GM19240 (cell line): ENCODE data around the gene TEN1.

Source experiments
- DNase-seq: peaks from one replicate; pipeline ENCODE4 v3.0.0; 2011; ENCODE audit warnings: low spot score; ENCODE audit not compliant: insufficient read length

TEN1 gene

DNA sequence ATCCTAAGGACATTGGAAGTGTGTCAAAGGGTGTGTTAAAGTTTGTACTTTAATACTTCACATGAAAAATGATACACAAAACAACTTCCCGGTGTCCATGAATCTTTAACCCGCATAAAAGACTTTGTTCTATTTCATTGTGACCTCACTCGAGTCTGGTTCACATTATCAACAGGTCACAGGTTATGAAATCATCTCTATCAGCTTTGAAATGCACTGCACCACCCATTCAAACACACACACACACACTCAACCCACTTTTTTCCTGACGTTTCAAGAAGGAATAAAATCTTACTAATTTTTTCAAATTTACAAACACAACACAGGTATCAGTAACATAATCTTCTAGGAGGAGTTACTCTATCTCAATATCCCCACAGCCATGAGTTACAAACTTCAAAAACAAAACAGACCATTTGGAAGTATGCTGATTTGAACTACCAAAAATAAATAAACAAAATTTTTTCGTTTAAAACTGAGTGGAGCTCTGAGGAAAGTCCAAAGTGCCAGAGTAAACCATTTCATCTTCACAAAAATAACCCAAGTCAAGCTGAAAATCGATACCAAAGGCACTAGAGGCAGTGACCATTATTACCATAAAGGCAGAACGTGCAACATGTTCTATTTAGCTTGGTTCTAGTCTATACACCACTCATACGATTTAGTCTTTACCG is 2.7 kb upstream of the TEN1 start:
- DNase-seq = no peak

- DNase-seq = no peak
These were observed 706 bp downstream of the TEN1 start for GRCh38 chr17:75979705-75980187.

DNA sequence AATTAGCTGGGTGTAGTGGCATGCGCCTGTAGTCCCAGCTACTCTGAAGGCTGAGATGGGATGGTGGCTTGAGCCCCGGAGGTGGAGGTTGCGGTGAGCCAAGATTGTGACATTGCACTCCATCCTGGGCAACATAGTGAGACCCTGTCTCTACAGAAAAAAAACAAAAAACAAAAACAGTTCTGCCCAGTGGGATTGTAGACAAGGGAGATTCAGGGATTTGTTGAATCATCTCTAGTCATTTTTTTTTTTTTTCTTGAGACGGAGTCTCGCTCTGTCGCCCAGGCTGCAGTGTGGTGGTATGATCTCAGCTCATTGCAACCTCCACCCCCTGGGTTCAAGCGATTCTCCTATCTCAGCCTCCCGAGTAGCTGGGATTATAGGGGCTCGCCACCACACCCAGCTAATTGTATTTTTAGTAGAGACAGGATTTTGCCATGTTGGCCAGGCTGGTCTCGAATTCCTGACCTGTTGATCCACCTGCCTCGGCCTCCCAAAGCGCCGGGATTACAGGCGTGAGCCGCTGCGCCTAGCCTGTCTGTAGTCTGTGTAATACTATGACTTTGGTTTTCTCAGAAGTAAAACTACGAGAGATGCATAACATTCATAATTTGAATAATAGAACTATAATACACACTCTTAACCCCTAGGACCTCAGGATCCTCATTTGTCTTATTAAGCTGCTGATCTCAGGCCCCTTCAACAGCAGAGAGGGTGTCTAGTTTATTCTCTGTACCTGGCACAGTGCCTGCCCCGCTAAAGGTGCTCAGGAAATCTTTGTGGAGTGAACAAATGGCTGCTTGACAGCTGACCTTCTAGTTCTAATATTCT is 1.4 kb downstream of the TEN1 start:
- no peak for DNase-seq

DNA sequence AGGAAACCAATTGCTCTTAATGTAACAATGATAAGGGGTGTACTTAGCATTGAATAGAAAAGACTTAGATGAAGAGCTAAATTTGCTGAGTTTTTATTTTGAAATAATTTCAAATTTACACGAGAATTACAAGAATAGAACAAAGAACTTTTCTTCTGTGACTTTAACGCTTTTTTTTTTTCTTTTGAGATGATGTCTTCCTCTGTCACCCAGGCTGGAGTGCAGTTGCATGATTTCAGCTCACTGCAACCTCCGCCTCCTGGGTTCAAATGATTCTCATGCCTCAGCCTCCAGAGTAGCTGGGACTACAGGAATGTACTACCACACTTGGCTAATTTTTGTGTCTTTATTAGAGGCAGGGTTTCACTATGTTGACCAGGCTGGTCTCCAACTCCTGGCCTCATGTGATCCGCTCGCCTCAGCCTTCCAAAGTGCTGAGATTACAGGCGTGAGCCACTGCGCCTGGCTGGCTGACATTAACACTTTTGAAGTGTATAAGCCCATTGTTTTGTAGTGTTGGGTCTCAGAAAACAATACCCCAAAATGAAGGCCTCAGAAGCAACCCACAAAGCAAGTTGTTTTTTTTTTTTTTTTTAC is 2.1 kb downstream of the TEN1 start:
- no peak for DNase-seq

DNA sequence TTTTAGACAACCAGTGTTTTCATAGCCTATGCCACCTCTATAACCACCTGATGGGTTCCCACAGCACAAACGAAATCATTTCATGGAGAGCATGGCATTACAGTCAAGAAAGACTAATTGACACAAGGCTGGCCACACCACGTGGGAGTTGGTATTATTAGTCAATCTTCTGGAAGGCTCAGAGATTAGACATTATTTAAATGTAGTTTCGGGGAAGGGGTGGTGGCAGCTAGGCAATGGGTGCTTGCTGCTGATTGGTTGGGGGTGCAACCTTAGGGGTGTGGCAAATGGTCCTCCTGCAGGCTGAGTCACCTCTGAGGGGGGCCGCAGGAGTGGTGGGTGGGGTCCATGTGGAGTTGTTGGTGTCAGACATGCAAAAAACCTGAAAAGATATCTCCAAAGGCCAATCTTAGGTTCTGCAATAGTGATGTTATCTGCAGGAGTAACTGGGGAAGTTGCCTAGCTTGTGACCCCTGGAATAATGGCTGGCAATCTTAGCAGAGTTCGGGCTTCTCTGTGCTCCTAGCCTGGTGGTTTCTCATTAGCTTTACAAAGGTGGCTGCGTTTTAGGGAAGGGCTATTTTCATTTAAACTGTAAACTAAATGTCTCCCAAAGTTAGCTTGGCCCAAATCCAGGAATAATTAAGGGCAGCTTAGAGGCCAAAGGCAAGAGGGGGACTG is 4.6 kb downstream of the TEN1 start:
- DNase-seq = no peak

GRCh38 chr17:75985986-75986385 is 6.9 kb downstream of the TEN1 start:
- no peak for DNase-seq

- DNase-seq = no peak
These were observed 8.0 kb downstream of the TEN1 start for GRCh38 chr17:75987041-75987440.

- DNase-seq = no peak
These were observed 12.4 kb downstream of the TEN1 start for GRCh38 chr17:75991396-75991795.

- no peak for DNase-seq
These were observed 15.8 kb downstream of the TEN1 start for GRCh38 chr17:75994802-75995370.

GRCh38 chr17:75995385-75995925 is 16.4 kb downstream of the TEN1 start:
- DNase-seq = no peak

DNA sequence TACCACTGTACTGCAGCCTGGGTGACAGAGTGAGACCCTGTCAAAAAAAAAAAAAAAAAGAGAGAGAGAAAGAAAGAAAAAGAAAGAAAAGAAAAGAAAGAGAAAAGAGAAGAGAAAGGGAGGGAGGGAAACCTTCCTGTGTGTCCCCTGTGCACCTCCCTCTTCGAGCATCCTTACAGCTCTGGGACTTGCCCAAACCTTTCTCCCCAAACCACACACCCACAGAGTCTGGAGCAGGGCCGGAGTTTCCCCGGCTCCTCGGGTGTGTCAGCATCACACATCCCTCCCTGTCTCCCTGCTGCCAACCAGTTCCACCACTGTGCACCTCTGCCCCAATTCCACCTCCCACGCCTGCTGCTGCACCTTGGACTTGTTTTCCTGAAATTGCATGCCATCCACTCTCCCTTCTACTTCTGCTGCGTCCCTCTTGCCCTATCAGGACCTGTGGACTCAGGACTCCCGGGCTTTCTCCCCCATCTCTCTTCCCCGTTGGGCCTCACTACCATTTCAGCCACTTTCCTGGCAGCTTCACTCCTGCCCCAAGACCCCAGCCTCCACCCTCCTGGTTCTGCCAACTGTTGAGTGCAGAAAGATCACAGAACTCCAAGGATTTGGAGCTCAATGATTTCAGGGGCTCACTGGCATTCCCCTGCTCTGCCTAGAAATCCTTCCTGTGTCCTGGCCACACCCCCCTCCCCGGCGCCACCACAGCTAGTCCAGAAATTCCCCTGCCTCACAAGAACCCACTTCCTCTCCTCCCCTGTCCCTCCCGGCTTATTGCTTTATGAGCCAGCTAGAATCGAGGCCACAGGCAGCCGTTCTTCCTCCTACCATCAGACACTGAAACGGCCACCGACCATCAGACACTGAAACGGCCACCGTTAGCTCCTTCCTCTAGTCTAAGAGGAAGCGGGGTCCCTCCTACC is 17.9 kb downstream of the TEN1 start:
- DNase-seq = peak; percentile 50

DNA sequence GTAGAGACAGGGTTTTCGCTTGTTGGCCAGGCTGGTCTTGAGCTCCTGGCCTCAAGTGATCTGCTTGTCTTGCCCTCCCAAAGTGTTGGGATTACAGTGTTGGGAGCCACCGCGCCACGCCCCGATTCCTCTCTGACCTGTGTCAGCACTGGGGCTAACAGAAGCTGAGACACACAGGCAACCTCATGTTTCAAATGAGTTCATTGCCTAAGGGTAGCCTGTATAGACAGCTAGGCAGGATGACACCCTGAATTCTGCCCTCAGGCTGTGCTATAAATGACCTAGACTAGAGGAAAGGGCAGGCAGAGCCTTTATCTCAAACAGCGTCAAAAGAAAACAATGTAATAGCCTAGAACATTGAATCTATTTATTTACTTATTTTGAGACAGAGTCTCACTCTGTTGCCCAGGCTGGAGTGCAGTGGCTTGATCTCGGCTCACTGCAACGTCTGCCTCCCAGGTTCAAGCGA is 19.3 kb downstream of the TEN1 start:
- DNase-seq = no peak

DNA sequence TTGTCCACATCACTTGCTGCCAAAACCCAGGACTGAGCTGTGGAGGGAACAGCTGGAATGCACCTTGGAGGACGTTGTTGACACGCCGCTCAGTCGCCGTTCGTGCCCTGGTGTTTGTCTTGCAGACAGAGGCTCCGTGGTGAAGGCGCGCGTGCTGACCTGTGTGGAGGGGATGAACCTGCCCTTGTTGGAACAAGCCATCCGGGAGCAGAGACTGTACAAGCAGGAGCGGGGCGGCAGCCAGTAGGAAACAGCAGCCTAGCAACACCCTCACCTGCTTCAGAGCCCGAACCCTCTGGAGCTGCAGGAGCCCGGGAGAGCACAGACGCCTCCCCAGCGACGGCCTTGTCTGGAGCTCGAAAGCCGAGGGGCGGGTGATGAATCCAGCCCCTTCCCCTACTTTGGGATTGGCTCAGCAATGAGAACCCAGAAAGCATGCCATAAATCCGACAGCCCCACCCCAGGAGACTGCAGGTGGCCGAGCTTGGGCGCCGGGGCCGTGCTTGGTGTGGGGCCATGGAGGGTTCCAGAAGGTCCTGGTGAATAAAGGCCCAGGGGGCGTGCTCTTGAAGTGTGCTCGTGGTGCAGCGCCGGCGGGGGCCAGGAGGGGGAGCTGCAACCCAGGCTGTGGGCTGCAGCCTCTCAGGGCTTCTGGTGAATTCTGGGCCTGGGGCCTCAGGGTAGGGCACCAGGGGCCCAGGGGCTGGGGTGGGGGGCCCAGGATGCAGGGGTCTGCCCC is 21.1 kb downstream of the TEN1 start:
- peak; percentile 53 for DNase-seq

DNA sequence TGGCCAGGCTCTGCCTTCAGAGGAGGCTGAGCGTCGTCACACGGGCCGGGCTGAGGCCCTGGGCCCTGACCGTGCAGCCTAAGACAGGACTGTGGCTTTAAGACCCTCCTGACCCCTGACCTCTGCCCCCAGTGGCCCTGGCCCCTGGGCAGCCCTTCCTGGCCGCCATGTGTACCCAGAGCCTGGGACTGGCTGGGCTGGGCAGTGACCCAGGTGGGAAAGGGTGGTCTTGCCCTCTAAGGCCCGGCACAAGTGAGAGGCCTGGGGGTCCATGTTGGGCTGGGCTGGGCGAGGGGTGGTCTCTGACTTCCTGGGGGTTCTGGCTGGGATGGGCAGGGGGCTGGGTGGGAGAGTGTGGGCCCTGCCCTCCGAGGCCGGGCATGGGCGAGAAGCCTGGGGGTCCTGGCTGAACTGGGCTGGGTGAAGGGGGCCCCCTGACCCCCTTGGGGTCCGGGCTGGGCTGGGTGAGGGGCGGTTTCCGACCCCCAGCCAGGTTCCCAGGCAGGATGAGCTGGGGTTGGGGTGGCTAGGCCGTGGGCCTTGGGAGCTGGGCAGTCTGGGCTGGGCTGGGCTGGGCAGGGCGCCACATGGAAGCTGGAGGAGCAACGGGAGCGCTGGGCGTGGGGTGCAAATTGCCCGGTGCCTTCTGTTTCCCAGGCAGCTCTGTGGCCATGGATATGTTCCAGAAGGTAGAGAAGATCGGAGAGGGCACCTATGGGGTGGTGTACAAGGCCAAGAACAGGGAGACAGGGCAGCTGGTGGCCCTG is 21.9 kb downstream of the TEN1 start, which contains the start of gene CDK3:
TSS of gene CDK3 (plus strand) at position 101 of the 767 bp plus-strand sequence. CDS start at position 672, 571 bp downstream.
- DNase-seq = no peak

GRCh38 chr17:76002100-76002499 is 23.1 kb downstream of the TEN1 start:
- no peak for DNase-seq

DNA sequence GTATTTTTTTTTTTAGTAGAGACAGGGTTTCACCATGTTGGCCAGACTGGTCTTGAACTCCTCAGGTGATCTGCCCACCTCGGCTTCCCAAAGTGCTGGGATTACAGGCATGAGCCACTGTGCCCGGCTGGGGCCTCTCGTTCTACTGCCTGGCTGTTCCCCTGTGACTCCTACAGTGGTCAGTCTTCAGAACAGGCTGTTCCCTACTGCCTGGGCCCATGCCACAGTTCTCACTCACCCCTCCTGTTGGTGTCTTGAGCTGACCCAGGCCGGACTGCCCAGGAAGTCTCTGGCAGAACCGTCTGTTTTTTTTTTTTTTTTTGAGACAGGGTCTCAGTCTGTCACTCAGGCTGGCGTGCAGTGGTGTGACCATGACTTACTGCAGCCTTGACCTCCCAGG is 24.9 kb downstream of the TEN1 start:
- DNase-seq = no peak

DNA sequence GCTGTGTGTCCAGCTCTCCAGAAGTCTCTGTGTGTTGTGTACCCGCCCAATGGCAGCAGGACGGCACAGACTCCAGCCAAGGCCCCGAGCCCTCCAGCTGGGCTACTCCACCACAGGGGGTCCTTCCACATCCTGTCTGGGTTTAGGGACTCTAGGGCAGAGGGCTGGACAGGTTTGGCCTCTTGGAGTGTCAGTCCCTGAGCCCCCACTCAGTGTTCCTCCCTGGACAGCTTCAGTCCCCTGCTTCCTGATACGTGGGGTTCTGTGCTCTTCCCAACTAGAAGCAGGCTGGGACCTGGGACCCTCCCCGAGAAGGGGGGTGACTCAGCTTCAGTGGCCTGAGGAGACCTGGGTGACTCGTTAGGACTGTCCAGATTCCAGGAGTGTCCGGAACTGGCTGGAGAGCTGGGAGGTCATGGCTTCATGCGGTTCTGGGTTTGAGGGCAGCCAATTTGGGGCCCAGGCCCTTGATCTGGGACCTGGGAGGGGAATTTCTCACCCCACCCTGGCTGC is 25.8 kb downstream of the TEN1 start:
- no peak for DNase-seq
